ENCODE results near the gene KAZN.

Gene KAZN

DNA sequence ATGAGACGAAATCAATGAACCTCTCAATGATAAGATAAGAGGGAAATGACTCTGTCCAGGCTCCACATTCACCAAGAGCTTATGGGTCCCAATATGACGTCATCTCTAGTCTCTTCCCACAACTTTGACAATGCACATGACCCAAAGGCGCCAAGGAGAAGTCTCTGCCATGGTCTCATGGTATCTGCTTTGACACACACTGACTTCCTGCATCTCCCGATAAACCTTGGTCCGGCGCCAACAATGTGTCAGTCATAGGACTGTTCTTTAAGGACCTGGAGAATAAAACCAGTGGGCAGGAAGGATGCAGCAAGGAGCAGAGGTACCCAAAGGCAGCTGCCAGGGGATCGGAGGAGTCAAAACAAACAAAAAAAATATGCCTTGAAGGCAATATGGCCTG, 508.1 kb downstream of the KAZN start:
- DNase-seq (no peak), ATAC-seq (no peak)
- Mint-ChIP-seq H3K4me1 (peaks cover 1% of the 10 kb centered on the region), H3K36me3 (ENCODE audit: low read depth) (no peaks in the 10 kb centered on the region), H3K9me3 (no peaks in the 10 kb centered on the region), H3K27me3 (peaks cover 13% of the 10 kb centered on the region), H3K4me3 (no peak overlapping the region), H3K27ac (no peak overlapping the region)

- Mint-ChIP-seq H3K36me3 (ENCODE audit: low read depth) (no peaks in the 10 kb centered on the region), H3K9me3 (no peaks in the 10 kb centered on the region), H3K4me3 (no peak overlapping the region), H3K27me3 (peaks cover 9% of the 10 kb centered on the region), H3K4me1 (peaks cover 3% of the 10 kb centered on the region), H3K27ac (no peak overlapping the region)
- ATAC-seq (no peak), DNase-seq (no peak)
Observed at GRCh38 chr1:15107058-15107687, 508.7 kb downstream of the KAZN start.

- DNase-seq, result no peak
- Mint-ChIP-seq H3K27ac (no peak overlapping the region), H3K27me3 (peaks cover 9% of the 10 kb centered on the region), H3K36me3 (ENCODE audit: low read depth) (no peaks in the 10 kb centered on the region), H3K4me3 (no peak overlapping the region), H3K9me3 (no peaks in the 10 kb centered on the region), H3K4me1 (peaks cover 5% of the 10 kb centered on the region)
- no peak for ATAC-seq
Observed at GRCh38 chr1:15107911-15108310, 509.4 kb downstream of the KAZN start.

DNA sequence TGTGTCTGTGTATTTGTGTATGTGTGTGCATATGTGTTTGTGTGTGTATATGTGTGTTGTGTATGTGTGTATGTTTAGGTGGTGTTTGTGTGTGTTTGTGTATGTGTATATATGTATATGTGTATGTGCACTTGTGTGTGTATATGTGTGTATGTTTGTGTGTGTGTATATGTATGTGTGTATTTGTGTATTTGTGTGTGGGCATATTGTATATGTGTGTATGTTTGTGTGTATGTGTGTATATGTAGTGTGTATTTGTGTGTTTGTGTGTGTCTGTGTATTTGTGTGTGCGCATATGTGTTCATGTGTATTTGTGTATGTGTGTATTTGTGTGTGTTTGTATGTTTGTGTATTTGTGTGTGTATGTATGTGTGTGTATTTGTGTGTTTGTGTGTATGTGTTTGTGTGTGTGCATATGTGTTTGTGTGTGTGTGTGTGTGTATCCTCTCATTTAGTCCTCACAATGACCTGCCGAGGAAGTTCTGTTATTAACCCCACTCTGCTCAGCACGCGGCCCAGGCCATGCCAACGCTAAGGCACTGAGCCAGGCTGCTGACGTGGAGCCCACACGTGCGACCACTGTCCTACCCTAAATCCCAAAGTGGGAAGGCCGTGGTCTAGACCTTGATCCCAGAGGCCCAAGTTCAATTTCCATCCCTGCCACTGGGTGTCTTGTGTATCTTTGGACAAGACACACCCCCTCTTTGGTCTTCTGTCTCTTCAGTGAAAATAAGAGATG, 511.8 kb downstream of the KAZN start:
- ATAC-seq (no peak), DNase-seq (no peak)
- Mint-ChIP-seq H3K27ac (no peak overlapping the region), H3K4me1 (peaks cover 5% of the 10 kb centered on the region), H3K36me3 (ENCODE audit: low read depth) (no peaks in the 10 kb centered on the region), H3K9me3 (no peaks in the 10 kb centered on the region), H3K27me3 (peaks cover 10% of the 10 kb centered on the region), H3K4me3 (no peak overlapping the region)

DNA sequence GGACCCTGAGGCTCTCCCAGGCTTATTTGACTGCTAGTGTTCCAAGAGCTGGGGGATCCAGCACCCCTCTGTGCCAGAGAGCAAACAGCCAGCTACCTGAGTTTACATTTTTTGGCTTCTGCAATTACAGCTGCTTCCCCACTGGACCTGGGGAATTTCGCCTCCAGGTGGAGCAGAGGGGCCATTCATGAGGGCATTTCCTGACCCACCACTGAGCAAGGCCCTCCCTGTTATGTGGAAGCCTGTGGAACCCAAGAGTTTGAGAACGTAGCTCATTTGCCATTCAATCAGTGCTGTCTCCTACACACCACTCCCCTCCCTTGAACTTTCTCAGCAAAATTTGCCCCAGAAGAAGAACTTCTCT, 512.4 kb downstream of the KAZN start:
- no peak overlapping the region for H3K27ac Mint-ChIP-seq
- H3K27me3 Mint-ChIP-seq, result peaks cover 9% of the 10 kb centered on the region
- H3K4me1 Mint-ChIP-seq, result peaks cover 5% of the 10 kb centered on the region
- ATAC-seq, result no peak
- H3K9me3 Mint-ChIP-seq, result no peaks in the 10 kb centered on the region
- H3K4me3 Mint-ChIP-seq, result no peak overlapping the region
- no peaks in the 10 kb centered on the region for H3K36me3 Mint-ChIP-seq (ENCODE audit: low read depth)
- DNase-seq, result no peak

DNA sequence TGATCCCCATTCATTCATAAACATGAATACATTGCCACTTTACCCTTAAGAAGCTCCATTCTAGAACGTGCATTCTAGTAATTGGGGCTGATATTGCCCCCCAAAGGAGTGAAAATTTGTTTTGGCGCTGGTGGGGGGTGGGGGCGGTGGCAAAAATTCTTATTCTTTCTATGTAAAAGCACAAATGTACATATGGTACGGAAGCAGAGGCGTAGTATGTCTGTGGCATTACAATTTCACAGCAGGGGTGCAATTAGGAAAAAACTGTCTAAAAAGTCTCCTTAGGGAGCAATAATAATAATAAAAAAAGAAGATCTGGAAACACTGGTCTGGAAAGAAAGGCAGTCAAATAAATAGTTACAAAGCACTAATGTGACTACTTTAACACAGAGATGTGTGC, 514.7 kb downstream of the KAZN start:
- Mint-ChIP-seq H3K9me3 (no peaks in the 10 kb centered on the region), H3K27me3 (peaks cover 6% of the 10 kb centered on the region), H3K4me1 (peaks cover 5% of the 10 kb centered on the region), H3K4me3 (no peak overlapping the region), H3K36me3 (ENCODE audit: low read depth) (no peaks in the 10 kb centered on the region), H3K27ac (no peak overlapping the region)
- ATAC-seq (no peak), DNase-seq (no peak)

- H3K4me1 Mint-ChIP-seq, result peaks cover 5% of the 10 kb centered on the region
- no peak for ATAC-seq
- DNase-seq, result no peak
- no peaks in the 10 kb centered on the region for H3K36me3 Mint-ChIP-seq (ENCODE audit: low read depth)
- H3K27me3 Mint-ChIP-seq, result peaks cover 3% of the 10 kb centered on the region
- no peak overlapping the region for H3K4me3 Mint-ChIP-seq
- H3K27ac Mint-ChIP-seq, result no peak overlapping the region
- no peaks in the 10 kb centered on the region for H3K9me3 Mint-ChIP-seq
Observed at GRCh38 chr1:15114884-15115283, 516.4 kb downstream of the KAZN start.

DNA sequence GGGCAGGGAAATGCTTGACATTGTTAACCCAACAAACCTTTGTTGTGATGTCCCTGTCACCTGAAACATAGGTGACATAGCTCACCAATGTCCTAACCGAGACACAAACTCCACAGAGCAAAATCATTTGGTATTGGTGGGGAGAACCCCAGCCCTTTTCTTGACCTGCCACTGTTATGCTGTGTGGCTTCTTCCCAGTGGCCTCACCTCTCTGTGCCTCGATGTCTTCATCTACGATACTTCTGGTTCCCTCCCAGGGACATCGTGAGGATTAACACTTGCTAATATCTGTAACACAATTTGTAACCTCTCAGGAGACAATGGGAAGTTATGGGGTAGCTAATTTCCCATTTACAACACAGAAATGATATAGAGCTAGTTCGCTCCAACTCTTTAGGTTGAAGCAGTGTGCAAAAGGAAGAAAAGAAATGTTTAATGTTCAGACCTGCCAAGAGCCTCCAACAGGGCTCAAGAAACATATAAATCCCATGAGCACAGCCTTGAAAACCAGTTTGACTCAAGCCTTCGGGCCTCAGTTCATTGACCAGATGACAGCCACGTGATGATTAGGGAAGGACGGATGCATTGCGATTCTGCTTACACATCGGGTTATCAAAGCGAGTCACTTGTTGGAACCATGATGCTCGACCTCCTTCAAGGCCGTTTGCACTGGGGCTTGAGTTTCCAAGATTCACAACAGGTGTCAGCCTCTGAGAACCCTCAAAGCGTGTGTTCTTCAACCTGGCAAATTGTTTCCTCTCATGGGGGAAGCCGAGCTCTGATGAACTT, 517.3 kb downstream of the KAZN start:
- DNase-seq, result no peak
- Mint-ChIP-seq H3K9me3 (no peaks in the 10 kb centered on the region), H3K36me3 (ENCODE audit: low read depth) (no peaks in the 10 kb centered on the region), H3K4me3 (no peak overlapping the region), H3K4me1 (peaks cover 5% of the 10 kb centered on the region), H3K27ac (no peak overlapping the region), H3K27me3 (peaks cover 3% of the 10 kb centered on the region)
- no peak for ATAC-seq

DNA sequence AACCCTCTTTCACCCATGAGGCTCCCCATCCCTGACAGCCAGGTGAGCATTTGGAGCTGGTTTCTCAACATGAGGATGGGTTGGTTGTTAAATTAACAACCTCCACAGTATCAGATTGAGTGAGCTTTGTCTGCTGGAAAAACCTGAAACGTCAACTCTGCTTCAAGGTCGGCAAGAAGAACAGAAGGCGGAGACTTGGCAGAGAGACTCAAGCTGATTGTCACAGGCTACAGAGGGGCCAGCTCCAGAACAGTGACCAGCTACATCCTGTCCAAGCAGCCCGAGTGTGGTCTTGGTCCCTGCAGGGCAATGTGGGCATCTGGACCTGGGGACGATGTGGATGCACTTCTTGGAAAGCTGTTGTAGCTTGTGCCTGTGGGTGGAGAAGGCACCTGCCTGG, 518.5 kb downstream of the KAZN start:
- H3K4me3 Mint-ChIP-seq, result no peak overlapping the region
- no peaks in the 10 kb centered on the region for H3K9me3 Mint-ChIP-seq
- no peak for ATAC-seq
- no peak overlapping the region for H3K27ac Mint-ChIP-seq
- no peaks in the 10 kb centered on the region for H3K36me3 Mint-ChIP-seq (ENCODE audit: low read depth)
- no peak for DNase-seq
- peaks cover 3% of the 10 kb centered on the region for H3K27me3 Mint-ChIP-seq
- peaks cover 5% of the 10 kb centered on the region for H3K4me1 Mint-ChIP-seq

GRCh38 chr1:15117671-15118325, 519.3 kb downstream of the KAZN start:
- Mint-ChIP-seq H3K4me3 (no peak overlapping the region), H3K9me3 (no peaks in the 10 kb centered on the region), H3K27me3 (peaks cover 3% of the 10 kb centered on the region), H3K27ac (no peak overlapping the region), H3K4me1 (no peaks in the 10 kb centered on the region), H3K36me3 (ENCODE audit: low read depth) (no peaks in the 10 kb centered on the region)
- DNase-seq (no peak), ATAC-seq (no peak)

DNA sequence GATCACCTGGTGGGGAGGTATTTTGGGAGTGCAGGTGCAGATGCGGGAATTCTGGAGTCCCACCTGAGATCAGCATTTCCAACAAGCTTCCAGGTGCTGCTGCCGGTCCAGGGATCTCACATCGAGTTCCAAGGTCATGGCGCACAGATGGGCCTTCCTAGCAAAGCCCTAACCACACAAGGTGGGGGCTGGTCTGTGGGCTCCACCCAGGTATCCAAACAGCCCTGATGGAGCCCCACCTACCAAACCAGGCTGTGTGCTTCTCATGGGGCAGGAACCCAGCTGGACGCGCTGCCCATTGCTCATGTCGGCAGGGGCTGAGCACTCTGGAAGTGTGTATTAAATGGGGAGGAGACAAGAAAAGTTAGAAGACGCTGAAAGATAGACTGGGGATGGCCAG, 520.1 kb downstream of the KAZN start:
- Mint-ChIP-seq H3K4me1 (no peaks in the 10 kb centered on the region), H3K36me3 (ENCODE audit: low read depth) (no peaks in the 10 kb centered on the region), H3K27me3 (peaks cover 3% of the 10 kb centered on the region), H3K27ac (no peak overlapping the region), H3K9me3 (no peaks in the 10 kb centered on the region), H3K4me3 (no peak overlapping the region)
- DNase-seq (no peak), ATAC-seq (no peak)

- no peak overlapping the region for H3K27ac Mint-ChIP-seq
- H3K4me3 Mint-ChIP-seq, result no peak overlapping the region
- H3K4me1 Mint-ChIP-seq, result no peaks in the 10 kb centered on the region
- no peaks in the 10 kb centered on the region for H3K9me3 Mint-ChIP-seq
- no peaks in the 10 kb centered on the region for H3K27me3 Mint-ChIP-seq
- ATAC-seq, result no peak
- DNase-seq, result no peak
- no peaks in the 10 kb centered on the region for H3K36me3 Mint-ChIP-seq (ENCODE audit: low read depth)
Observed at GRCh38 chr1:15120251-15120945, 521.9 kb downstream of the KAZN start.

DNA sequence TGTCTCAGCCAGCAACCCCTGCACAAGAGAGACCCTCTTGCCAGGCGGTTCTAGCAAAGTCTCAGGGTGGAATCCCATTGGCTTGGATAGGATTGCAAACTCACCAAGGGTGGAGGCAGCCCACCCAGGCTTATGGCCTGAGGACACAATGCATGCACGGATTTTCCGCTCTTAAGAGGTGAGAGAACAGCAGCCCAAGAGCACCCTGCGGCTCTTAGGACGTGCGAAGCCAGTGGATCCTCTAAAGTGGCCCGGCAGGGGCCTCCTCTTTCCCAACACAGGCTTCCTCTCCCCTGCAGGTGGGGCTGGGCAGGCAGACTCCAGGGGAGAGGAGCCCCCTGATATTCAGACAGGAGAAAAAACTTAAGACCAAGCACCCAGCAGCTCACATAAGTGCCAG, 523.8 kb downstream of the KAZN start:
- Mint-ChIP-seq H3K27me3 (no peaks in the 10 kb centered on the region), H3K4me3 (no peak overlapping the region), H3K4me1 (no peaks in the 10 kb centered on the region), H3K36me3 (ENCODE audit: low read depth) (no peaks in the 10 kb centered on the region), H3K27ac (no peak overlapping the region), H3K9me3 (no peaks in the 10 kb centered on the region)
- DNase-seq, result no peak
- no peak for ATAC-seq

GRCh38 chr1:15123270-15123669, 524.8 kb downstream of the KAZN start:
- Mint-ChIP-seq H3K27me3 (no peaks in the 10 kb centered on the region), H3K36me3 (ENCODE audit: low read depth) (no peaks in the 10 kb centered on the region), H3K4me1 (no peaks in the 10 kb centered on the region), H3K27ac (no peak overlapping the region), H3K9me3 (no peaks in the 10 kb centered on the region), H3K4me3 (no peak overlapping the region)
- DNase-seq (no peak), ATAC-seq (no peak)

Data from activated naive CD8-positive, alpha-beta T cell treated with anti-CD3 and anti-CD28 coated beads, Interleukin-2, amount 50 U/mL, for 24 hours (primary cell).